Trophoblast cell (in vitro differentiated cells and primary cell): ENCODE data around the gene DRC7.

Experiments used
- DNase-seq, 2 donors: peaks; one replicate each; pipeline ENCODE4 v3.0.0-alpha.2; 2016
- H2AFZ ChIP-seq: 2 replicates; pipeline ENCODE4 v1.6.1; 2013; ENCODE audit warnings: low read length, moderate library complexity, mild to moderate bottlenecking; ENCODE audit not compliant: insufficient read depth, poor library complexity
- H2AK5ac ChIP-seq: 2 replicates; pipeline ENCODE4 v1.6.1; 2013; ENCODE audit warnings: mild to moderate bottlenecking, low read length
- H2BK120ac ChIP-seq: 2 replicates; pipeline ENCODE4 v1.6.1; 2013; ENCODE audit warnings: low read length, mild to moderate bottlenecking, moderate library complexity; ENCODE audit not compliant: insufficient read depth, poor library complexity
- H2BK12ac ChIP-seq: 2 replicates; pipeline ENCODE4 v1.6.1; 2013; ENCODE audit warnings: mild to moderate bottlenecking, low read length, moderate library complexity
- H2BK5ac ChIP-seq: 2 replicates; pipeline ENCODE4 v1.6.1; 2013; ENCODE audit warnings: low read length, low read depth, moderate library complexity, mild to moderate bottlenecking; ENCODE audit not compliant: poor library complexity
- H3K14ac ChIP-seq: 2 replicates; pipeline ENCODE4 v1.6.1; 2013; ENCODE audit warnings: mild to moderate bottlenecking, low read length
- H3K18ac ChIP-seq: 2 replicates; pipeline ENCODE4 v1.6.1; 2013; ENCODE audit warnings: mild to moderate bottlenecking, low read length
- H3K23ac ChIP-seq: 2 replicates; pipeline ENCODE4 v1.6.1; 2013; ENCODE audit warnings: low read length
- H3K27ac ChIP-seq: 2 replicates; pipeline ENCODE4 v1.5.1; 2013; ENCODE audit warnings: low read depth, mild to moderate bottlenecking, inconsistent platforms, low read length, moderate library complexity
- H3K27me3 ChIP-seq: 2 replicates; pipeline ENCODE4 v1.6.1; 2013; ENCODE audit warnings: inconsistent platforms, mild to moderate bottlenecking, low read length, moderate library complexity; ENCODE audit not compliant: insufficient read depth
- H3K36me3 ChIP-seq, 2 experiments: 1 replicate in 1 of 2; 2 replicates in 1 of 2; pipeline ENCODE4 v1.6.1; 2013; ENCODE audit warnings: low read length in 2 of 2, mild to moderate bottlenecking in 2 of 2, moderate library complexity in 1 of 2; ENCODE audit not compliant: insufficient read depth in 2 of 2, control insufficient read depth in 1 of 2
- H3K4ac ChIP-seq: 2 replicates; pipeline ENCODE4 v1.6.1; 2013; ENCODE audit warnings: low read depth, mild to moderate bottlenecking, low read length, moderate library complexity
- H3K4me1 ChIP-seq, 2 experiments: 1 replicate in 1 of 2; 2 replicates in 1 of 2; pipeline ENCODE4 v1.6.1; 2013; ENCODE audit warnings: low read length in 2 of 2, mild to moderate bottlenecking in 2 of 2, moderate library complexity in 1 of 2; ENCODE audit not compliant: insufficient read depth in 2 of 2, control insufficient read depth in 1 of 2
- H3K4me2 ChIP-seq: 2 replicates; pipeline ENCODE4 v1.6.1; 2013; ENCODE audit warnings: inconsistent platforms, mild to moderate bottlenecking, low read length, moderate library complexity
- H3K4me3 ChIP-seq: 2 replicates; pipeline ENCODE4 v1.5.1; 2013; ENCODE audit warnings: mild to moderate bottlenecking, low read depth, low read length, inconsistent platforms
- H3K79me1 ChIP-seq: one replicate; pipeline ENCODE4 v1.6.1; 2013; ENCODE audit warnings: low read length
- H3K79me2 ChIP-seq: 2 replicates; pipeline ENCODE4 v1.6.1; 2013; ENCODE audit warnings: low read length, mild to moderate bottlenecking; ENCODE audit not compliant: control insufficient read depth, insufficient read depth, poor library complexity
- H3K9ac ChIP-seq: 2 replicates; pipeline ENCODE4 v1.6.1; 2013; ENCODE audit warnings: mild to moderate bottlenecking, low read length
- H3K9me3 ChIP-seq: 2 replicates; pipeline ENCODE4 v1.6.1; 2013; ENCODE audit warnings: low read depth, mild to moderate bottlenecking, control low read depth, inconsistent platforms, low read length; ENCODE audit not compliant: insufficient read depth
- H4K12ac ChIP-seq: 2 replicates; pipeline ENCODE4 v1.6.1; 2013; ENCODE audit warnings: low read depth, mild to moderate bottlenecking, low read length, moderate library complexity
- H4K8ac ChIP-seq: 2 replicates; pipeline ENCODE4 v1.6.1; 2013; ENCODE audit warnings: low read depth, mild to moderate bottlenecking, low read length, moderate library complexity
- H4K91ac ChIP-seq: one replicate; pipeline ENCODE4 v1.6.1; 2013; ENCODE audit warnings: low read depth, mild to moderate bottlenecking, low read length, moderate library complexity
- WGBS: extraction: QIAGEN DNeasy Blood & Tissue Kit; methylation state at CpG from one replicate; pipeline ENCODE4 v1.1.7; 2013; ENCODE audit warnings: missing lambda C conversion rate; ENCODE audit not compliant: insufficient read length, insufficient coverage; ENCODE audit errors: extremely low coverage; 5-methylcytosine and 5-hydroxymethylcytosine counted together

The DRC7 gene

GRCh38 chr16:57672416-57672815, 22.2 kb upstream of the DRC7 start:
- H3K79me2 ChIP-seq = no peaks in the 10 kb centered on the region
- no CpG with 5 or more reads among the region's 3 CpGs for WGBS
- no peak overlapping the region for H4K91ac ChIP-seq

GRCh38 chr16:57672824-57673223, 21.8 kb upstream of the DRC7 start:
- Histone ChIP-seq H2AK5ac (no peak overlapping the region), H3K4me3 (no peak overlapping the region), H2BK12ac (no peak overlapping the region), H3K79me1 (no peaks in the 10 kb centered on the region), H3K36me3 (no peaks in the 10 kb centered on the region), H4K91ac (no peak overlapping the region), H3K27ac (no peak overlapping the region), H3K9me3 (no peaks in the 10 kb centered on the region), H3K4me2 (no peak overlapping the region), H3K9ac (no peak overlapping the region), H2BK120ac (no peak overlapping the region), H2AFZ (no peak overlapping the region), H3K18ac (no peak overlapping the region), H4K12ac (no peak overlapping the region), H3K14ac (no peak overlapping the region), H2BK5ac (no peak overlapping the region), H3K79me2 (no peaks in the 10 kb centered on the region), H4K8ac (no peak overlapping the region), H3K4me1 (peaks cover 3 to 5% of the 10 kb centered on the region in 2 experiments), H3K23ac (no peak overlapping the region), H3K27me3 (no peaks in the 10 kb centered on the region), H3K4ac (no peak overlapping the region)
- no peak for DNase-seq
- WGBS = no CpG with 5 or more reads among the region's 2 CpGs

More at GRCh38 chr16:57672416-57672815, 22.2 kb upstream of the DRC7 start:
- H2AK5ac ChIP-seq = no peak overlapping the region
- no peak overlapping the region for H2BK12ac ChIP-seq
- no peak overlapping the region for H3K18ac ChIP-seq
- no peak overlapping the region for H3K27ac ChIP-seq
- no peaks in the 10 kb centered on the region for H3K79me1 ChIP-seq
- H3K4me3 ChIP-seq = no peak overlapping the region
- no peaks in the 10 kb centered on the region for H3K36me3 ChIP-seq
- H3K4me2 ChIP-seq = no peak overlapping the region
- no peak overlapping the region for H3K23ac ChIP-seq
- H4K8ac ChIP-seq = no peak overlapping the region
- H3K14ac ChIP-seq = no peak overlapping the region
- H2AFZ ChIP-seq = no peak overlapping the region
- H4K12ac ChIP-seq = no peak overlapping the region
- H3K9me3 ChIP-seq = no peaks in the 10 kb centered on the region
- no peak overlapping the region for H2BK5ac ChIP-seq
- H3K4ac ChIP-seq = no peak overlapping the region
- H3K9ac ChIP-seq = no peak overlapping the region
- peak; percentile 69 to 94 for DNase-seq
- no peak overlapping the region for H2BK120ac ChIP-seq
- no peaks in the 10 kb centered on the region for H3K27me3 ChIP-seq
- peaks cover 6% of the 10 kb centered on the region in 2 experiments for H3K4me1 ChIP-seq

DNA sequence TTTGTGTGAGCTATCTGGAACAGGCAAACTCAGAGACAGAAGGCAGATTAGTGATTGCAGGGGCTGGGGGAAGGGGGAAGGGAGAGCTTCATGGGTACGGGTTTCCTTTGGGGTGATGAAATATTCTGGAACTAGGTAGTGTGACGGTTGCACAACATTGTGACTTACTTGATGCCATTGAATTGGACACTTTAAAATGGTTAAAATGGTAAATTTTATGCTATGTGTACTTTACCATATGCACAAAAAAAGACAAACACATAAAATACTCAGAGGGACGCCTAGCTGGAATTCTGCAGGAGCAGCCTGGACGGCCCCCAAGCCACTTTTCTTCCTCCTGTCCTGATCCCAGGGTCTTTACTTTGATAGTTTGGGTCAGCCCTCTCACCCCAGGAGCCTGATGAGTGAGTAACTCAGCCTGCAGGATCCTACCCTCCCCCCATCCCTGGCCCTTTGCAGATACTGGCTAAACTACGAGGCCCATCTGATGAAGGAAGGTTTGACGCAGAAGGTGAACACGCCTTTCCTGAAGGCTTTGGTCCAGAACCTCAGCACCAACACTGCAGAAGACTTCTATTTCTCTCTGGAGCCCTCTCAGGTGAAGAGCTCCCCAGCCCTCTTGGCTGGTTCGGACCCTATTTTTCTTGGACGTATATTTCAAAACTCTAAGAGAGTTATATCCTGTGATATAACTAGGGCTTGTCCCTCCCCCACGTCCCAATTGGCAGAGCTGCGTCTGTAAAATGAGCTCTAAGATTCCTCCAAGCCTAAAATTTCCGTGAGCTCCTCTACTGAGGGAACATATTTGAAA, 18.7 kb upstream of the DRC7 start:
- peak; percentile 52 to 58 for DNase-seq
- no peak overlapping the region for H3K4me3 ChIP-seq
- no peak overlapping the region for H2BK120ac ChIP-seq
- no peak overlapping the region for H3K23ac ChIP-seq
- no peaks in the 10 kb centered on the region for H3K27me3 ChIP-seq
- H2BK5ac ChIP-seq = no peak overlapping the region
- no peak overlapping the region for H3K14ac ChIP-seq
- no peaks in the 10 kb centered on the region for H3K36me3 ChIP-seq
- H3K79me1 ChIP-seq = no peaks in the 10 kb centered on the region
- no peak overlapping the region for H3K18ac ChIP-seq
- H4K12ac ChIP-seq = no peak overlapping the region
- H4K8ac ChIP-seq = no peak overlapping the region
- no peaks in the 10 kb centered on the region for H3K9me3 ChIP-seq
- no peak overlapping the region for H3K4me2 ChIP-seq
- H2AFZ ChIP-seq = no peak overlapping the region
- WGBS = no CpG with 5 or more reads among the region's 12 CpGs
- H2BK12ac ChIP-seq = no peak overlapping the region
- no peak overlapping the region for H2AK5ac ChIP-seq
- H3K79me2 ChIP-seq = no peaks in the 10 kb centered on the region
- no peak overlapping the region for H3K27ac ChIP-seq
- no peak overlapping the region for H3K4ac ChIP-seq
- no peak overlapping the region for H4K91ac ChIP-seq
- H3K9ac ChIP-seq = no peak overlapping the region
- no peaks in the 10 kb centered on the region for H3K4me1 ChIP-seq

DNA sequence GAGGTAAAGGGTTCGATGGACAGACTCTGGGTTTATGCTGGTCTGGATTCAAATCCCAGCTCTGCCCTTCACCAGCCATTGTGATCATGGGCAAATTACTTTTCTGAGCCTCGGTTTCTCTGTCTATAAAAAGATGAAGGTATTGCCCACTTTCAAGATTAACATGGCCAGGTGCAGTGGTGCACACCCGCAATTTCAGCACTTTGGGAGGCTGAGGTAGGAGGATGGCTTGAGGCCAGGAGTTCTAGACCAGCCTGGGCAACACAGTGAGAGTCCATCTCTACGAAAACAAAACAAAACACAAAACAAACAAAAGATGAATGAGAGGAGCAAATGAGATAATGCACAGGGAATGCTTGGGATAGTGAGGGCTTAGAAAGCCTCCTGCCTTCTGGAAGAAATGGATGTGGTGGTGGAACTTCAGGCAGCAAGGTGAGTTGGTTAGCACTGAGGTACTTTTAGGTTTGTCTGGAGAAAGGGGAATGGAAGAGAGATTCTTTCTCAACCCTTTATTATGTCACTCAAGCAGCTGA, 18.0 kb upstream of the DRC7 start:
- Histone ChIP-seq H3K9me3 (no peaks in the 10 kb centered on the region), H3K27me3 (no peaks in the 10 kb centered on the region), H2BK120ac (no peak overlapping the region), H4K91ac (no peak overlapping the region), H3K9ac (no peak overlapping the region), H4K12ac (no peak overlapping the region), H3K4ac (no peak overlapping the region), H2BK12ac (no peak overlapping the region), H3K23ac (no peak overlapping the region), H3K4me2 (no peak overlapping the region), H4K8ac (no peak overlapping the region), H2BK5ac (no peak overlapping the region), H3K14ac (no peak overlapping the region), H2AK5ac (no peak overlapping the region), H3K4me1 (no peaks in the 10 kb centered on the region), H3K27ac (no peak overlapping the region), H3K36me3 (no peaks in the 10 kb centered on the region), H2AFZ (no peak overlapping the region), H3K79me1 (no peaks in the 10 kb centered on the region), H3K79me2 (no peaks in the 10 kb centered on the region), H3K4me3 (no peak overlapping the region), H3K18ac (no peak overlapping the region)
- DNase-seq = peak; percentile 38 to 72
- no CpG with 5 or more reads among the region's 4 CpGs for WGBS
